8988T (cell line): ENCODE measurements around the gene PFKFB4.
A peak's percentile ranks its signal among the peaks of the same experiment; 100 is the strongest.

Experiments
- DNase-seq: peaks from one replicate; pipeline ENCODE4 v3.0.0; 2011

The PFKFB4 gene

DNA sequence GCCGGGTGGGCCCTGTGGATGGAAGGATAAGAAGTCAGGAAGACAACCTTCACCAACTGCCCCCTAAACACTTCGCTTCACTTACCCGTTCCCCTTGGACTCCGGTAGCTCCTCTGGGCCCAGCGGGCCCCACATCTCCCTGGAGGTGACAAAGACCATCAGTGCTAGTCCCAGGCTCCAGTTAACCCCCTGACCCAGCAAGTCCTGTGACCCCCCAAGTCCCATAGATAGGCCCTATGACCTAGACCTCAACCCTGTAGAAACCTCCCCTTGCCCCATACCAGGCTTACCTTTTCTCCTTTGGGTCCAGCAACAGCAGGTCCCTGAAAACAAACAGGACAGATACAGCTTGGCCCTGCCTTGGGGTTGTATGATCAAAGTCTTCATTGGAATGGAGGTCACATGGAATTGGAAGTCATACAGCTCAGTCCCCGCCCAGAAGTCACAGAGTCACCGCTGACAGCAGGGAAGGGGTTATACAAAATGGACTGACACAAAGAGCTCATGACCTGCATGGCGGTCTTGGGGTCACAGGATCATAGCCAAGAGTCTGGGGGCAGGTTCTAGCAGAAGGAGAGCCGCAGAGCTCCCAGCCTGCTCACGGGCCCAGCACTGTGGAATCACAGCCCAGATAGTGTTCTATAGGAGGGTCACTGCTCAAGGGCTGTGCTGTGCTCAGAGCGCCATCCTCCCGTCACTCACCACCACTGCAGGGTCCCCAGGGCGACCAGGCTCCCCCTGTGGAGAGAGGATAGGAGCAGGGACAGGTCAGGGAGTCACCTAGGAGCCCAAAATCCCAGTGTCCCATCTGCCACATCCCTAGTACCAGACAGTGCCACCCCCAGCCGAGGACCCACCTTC lies 25.2 kb upstream of the PFKFB4 start:
- DNase-seq = no peak

DNA sequence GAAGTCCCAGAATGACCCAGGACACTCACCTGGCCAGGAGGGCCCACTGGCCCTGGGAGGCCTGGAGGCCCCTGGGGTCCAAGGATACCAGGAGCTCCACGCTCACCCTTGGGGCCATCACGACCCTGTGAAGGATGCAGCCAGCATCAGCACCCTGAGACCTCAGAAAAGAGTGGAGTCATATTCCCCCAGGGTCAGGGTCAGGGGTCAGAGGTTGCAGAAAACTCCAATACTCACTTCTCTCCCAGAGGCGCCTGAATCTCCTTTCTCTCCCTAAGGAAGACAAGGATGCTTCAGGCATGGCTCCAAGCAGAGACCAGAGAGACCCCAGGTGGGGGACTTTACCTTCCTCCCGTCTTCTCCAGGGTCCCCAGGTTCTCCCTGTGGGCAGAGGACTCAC lies 20.0 kb upstream of the PFKFB4 start:
- DNase-seq = no peak

DNA sequence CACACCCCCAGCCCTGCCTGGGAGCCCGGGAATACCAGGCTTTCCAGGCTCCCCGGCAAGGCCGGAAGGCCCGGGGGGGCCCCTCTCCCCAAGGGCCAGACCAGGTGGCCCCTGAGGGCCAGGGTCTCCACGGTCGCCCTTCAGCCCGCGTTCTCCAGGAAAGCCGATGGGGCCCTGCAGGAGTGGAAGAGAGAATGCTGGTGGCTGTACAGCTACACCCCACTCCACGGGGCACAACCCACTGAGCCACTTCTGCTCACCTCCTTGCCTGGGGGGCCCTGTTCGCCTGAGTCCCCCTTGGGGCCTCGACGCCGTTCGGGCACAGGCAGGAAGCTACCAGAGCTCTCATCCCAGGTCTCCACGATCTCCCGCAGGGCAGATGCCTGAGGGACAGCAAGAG lies 18.8 kb upstream of the PFKFB4 start:
- no peak for DNase-seq

- DNase-seq = no peak
Observed at GRCh38 chr3:48573973-48574585, 17.5 kb upstream of the PFKFB4 start.

DNA sequence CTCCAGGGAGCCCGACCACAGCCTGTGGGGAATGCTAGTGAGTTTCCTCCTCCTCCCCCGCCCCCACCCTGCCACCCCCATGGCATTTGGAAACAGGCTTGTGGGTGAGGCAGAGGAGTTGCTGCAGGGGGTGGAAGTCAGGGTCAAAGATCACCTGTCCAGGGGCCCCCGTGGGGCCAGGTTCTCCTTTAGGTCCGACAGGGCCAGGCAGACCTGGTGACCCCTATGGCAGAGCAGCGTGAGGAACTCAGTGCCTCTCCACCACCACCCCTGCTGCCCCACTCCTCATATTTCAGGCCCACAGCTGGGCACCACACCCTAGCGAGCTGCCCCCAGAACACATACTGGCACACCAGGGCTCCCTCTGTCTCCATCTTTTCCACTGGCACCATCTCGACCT lies 15.9 kb upstream of the PFKFB4 start:
- no peak for DNase-seq

- no peak for DNase-seq
Observed at GRCh38 chr3:48571938-48572337, 15.3 kb upstream of the PFKFB4 start.

DNA sequence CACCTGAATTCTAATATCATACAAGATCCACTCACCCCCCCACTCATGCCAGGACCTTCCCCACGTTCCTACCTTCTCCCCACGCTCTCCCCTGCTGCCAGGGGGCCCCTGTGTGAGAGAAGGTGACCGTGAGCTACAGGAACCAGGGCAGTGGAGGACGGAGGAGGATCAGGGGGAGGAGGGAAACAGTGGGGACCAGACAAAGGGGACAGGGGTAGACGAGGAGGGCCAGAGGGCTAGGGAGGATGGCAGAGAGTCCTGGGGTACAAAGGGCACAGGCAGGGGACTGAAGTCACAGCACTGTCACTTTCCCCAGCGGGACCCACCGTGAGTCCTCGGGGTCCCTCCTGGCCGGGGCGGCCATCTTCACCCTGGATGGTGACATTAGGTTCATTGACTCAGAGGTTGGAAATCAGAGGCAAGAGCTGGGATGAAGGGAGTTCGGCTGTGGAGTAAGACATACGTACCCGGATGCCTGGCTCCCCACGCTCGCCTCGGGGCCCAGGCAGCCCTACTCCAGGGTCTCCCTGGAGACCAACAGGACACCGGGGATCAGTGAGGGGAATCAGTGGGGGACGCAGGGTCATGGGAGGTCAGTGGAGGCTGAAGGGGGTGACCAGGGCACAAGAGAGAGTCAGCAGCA lies 13.3 kb upstream of the PFKFB4 start:
- DNase-seq = no peak

DNA sequence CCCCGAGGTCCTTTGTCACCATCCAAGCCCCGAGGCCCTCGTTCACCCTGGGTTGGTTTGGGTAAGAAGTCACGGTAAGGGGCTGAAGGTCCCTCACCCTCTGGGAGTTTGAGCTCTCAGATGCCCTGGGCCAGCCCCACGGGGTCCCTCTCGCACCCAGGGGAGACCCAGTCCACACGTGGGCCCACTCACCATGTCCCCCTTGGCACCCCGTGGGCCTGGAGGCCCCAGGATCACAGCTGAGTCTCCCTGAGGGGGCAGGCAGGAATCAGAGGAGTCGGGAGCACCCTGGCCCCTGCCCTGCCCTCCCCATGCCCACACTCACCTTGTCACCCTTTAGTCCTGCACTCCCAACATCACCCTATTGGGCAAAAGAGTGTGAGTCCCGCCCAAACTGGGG lies 12.8 kb upstream of the PFKFB4 start:
- no peak for DNase-seq

- DNase-seq = no peak
Observed at GRCh38 chr3:48568476-48568875, 11.9 kb upstream of the PFKFB4 start.

GRCh38 chr3:48567500-48567899 lies 10.9 kb upstream of the PFKFB4 start:
- no peak for DNase-seq

DNA sequence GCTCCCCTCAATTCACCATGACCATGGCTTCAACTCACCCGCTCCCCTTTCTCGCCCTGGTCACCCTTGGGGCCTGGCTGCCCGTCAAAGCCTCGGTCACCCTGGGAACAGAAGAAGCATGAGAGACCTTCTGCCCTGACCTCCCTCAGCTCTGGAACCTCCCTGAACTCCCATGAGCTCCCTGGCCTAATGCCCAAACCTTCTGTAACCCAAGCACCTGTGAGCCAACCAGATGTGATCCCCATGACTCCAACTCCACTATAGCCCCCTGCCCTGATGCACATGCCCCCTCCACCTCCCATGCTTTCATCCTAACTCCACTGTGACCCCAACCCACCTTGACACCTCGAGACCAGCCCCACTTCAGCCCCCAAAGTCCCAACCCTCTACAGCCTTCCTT lies 10.5 kb upstream of the PFKFB4 start:
- DNase-seq = no peak

GRCh38 chr3:48566401-48566760 lies 9.8 kb upstream of the PFKFB4 start:
- DNase-seq = no peak

DNA sequence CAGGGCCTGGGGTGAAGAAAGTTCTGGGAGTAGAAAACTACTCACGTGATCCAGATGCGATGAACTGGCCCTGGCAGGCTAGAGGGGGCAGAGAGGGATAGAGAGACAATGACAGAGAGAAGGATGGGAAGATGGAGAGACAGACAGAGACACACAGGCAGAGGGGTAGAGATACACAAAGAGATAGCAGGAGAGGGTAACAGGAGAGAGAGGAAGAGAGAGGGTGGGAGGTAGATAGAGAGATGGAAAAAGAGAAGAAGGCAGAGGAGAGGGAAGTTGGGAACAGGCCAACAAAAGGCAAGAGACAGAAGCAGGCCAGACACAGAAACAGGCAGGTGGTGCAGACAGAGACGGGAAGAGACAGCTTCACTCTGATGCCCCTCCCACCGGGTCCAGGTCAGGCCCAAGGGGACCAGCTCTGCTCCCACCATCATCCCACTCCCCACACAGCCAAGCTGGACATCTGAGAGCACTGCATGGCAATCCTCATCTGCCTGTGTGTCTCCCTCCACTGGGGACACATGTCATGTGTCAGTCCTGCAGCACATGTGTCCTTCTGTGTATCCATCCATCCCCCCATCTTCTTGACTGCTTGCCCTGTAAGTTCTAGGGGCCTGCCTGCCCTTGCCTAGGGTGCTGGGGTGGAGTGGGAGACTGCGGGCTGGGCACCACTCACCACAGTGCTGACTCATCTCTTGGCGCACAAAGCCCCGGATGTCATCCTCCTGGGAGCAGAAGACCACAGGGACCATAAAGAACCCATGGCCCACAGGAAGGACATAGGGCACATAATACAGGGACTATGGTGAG lies 9.2 kb upstream of the PFKFB4 start:
- DNase-seq = peak; percentile 91

DNA sequence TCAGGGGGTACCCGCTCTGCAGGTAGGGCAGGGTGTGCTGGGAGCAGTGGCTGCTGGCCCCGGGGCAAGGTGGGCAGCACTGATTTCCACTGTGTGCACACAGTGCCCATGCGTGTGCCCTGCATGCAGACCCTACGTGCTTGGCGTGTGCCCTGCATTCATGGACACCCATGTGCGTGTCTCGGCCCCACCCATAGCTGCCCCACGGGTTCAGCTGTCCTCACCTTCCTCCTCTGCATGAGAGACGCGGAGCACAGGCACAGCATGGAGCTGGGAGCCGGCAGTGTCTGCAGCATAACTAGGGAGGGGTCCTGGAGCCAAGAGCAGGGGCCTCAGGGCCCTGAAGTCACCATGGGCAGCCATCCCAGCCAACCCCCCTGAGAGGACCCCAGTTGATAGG lies 8.6 kb upstream of the PFKFB4 start:
- DNase-seq = peak; percentile 37

- peak; percentile 27 for DNase-seq
Observed at GRCh38 chr3:48564667-48565066, 8.1 kb upstream of the PFKFB4 start.

- DNase-seq = peak; percentile 92
Observed at GRCh38 chr3:48564022-48564421, 7.4 kb upstream of the PFKFB4 start.

DNA sequence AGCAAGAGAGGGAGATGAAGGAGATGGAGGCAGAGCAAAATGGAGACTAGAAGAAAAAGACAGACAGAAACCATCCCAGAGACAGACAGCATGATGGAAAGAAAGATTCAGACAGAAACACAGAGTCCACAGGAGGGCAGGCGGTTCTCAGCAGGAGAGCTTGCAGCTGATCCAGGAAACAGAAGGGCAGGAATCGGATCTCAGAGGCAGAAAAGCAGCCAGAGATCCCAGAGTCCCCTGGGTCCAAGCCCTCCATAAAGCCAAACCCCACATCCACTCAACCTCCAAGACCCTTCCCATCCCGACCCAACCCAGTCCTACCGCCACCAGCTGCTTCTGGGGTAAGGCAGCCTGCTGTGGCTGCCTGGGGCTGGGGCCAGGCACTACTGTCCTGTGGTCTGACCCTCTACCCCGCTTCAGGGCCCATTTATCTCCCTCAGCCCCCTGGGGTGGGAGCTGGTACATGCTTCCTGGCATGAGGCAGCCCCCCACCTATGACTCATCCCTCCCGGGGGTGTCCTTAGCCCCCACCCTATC lies 6.8 kb upstream of the PFKFB4 start, which contains the start of gene UCN2:
Gene UCN2 (minus strand): TSS at position 400 of the 537 bp plus-strand sequence. CDS start 657 bp downstream, outside the sequence.
- DNase-seq = peak; percentile 61

DNA sequence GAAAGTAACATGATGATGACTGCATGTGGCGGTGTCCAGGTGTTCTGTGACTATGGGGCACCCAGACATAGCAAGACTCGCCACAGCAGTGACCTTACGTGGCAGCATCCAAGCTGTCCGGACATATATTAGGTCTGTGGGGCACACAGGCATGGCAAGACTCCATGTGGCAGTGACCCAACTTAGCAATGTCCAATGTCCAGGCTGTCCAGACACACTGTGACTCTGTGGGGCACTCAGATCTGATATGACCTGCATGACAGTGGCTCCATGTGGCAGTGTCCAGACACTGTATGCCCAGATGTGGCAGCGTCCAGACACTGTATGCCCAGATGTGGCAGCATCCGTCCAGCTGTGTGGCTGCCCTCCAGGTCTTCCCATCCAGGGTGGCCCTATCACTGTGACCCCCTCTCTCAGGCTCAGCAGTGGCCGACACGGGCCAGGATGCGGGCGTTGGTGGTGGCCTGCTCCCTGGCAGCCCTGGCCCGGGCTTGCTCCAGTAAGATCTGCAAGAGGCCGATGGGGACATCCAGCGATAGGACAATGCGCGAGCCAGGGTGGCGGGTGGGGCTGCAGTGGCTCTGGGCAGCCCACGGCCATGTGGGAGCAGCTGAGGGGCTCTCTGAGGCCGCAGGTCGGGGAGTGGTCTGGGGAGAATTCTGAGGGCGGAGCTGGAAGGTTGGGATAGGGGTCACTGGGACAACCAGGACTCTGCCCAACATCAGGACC lies 5.9 kb upstream of the PFKFB4 start:
- DNase-seq = peak; percentile 9

DNA sequence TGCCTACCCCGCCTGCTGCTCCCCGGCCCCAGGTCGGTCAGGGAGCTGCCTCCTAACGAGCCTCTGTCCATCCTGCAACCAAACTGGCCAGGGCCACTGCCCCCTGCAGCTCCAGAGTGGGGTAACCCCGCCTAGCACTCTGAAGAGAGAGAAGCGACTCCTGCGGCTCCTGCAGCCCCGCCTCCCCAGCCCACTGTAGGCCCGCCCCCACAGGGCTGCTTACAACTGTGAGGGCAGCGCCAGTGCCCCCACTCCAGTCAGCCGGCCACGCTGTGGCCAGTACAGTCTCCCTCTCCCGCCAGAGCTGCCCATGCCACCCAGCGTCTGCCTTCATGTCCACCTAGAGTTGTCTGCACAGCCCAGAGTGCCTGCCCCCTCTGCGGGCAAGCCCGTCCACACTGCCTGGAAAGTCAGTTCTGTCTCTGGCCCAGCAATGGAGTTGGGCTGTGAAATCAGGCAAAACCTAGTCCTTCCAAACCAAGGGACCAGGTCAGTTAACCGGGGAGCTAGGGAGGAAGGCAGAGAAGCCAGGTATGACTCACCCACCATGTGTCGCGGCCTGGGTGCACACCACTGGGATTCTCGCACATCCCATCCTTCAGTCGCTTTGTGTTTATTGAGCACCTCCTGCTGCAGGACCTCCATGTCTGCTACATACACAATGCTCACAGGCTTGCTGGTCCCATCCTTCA lies 4.6 kb upstream of the PFKFB4 start:
- DNase-seq = peak; percentile 52

- DNase-seq = no peak
Observed at GRCh38 chr3:48560648-48561018, 4.0 kb upstream of the PFKFB4 start.

- no peak for DNase-seq
Observed at GRCh38 chr3:48558493-48559134, 2.0 kb upstream of the PFKFB4 start.
